HTR-8/SVneo (cell line): Measurements from ENCODE around the gene KIF3B.
"Not testable (repeated sequence)": the region's sequence is repeated elsewhere in the genome, so short reads cannot be mapped to it uniquely, and the experiment has no call there.

Source experiments
- DNase-seq: peaks from one replicate; pipeline ENCODE4 v3.0.0; 2011; ENCODE audit warnings: low spot score, mixed read lengths; ENCODE audit not compliant: insufficient read length
- FAIRE-seq: peaks from 2 replicates; lab custom pipeline; 2011; peaks lifted over from hg19 to GRCh38; lab: Jason Lieb, UNC

Gene KIF3B

DNA sequence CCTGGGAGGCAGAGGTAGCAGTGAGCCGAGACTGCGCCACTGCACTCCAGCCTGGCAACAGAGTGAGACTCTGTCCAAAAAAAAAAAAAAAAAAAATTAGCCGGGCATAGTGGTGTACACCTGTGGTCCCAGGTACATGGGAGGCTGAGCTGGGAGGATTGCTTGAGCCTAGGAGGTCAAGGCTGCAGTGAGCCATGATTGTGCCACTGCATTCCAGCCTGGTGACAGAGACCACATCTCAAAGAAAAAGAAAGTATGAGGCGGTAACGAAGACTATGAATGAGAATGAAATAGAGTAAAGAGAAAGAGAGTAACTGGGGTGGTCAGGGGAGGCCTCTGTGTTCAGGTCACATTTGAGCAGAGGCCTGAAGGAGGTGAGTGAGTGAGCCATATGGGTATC is 31.2 kb upstream of the KIF3B start:
- not testable (repeated sequence) for FAIRE-seq, DNase-seq

DNA sequence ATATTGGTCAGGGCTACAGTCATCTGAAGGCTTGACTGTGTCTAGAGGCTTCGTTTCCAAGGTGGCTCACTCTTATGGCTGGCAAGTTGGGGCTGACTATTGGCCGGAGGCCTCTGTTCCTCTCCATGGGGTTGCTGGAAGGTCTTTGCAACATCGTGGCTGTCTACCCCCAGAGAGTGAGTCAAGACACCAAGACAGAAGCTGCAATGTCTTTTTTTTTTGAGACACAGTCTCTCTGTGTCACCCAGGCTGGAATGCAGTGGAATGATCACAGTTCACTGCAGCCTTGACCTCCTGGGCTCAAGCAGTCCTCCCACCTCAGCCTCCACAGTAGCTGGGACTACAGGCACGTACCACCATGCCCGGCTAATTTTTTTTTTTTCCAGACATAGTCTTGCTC is 29.4 kb upstream of the KIF3B start:
- FAIRE-seq (no peak), DNase-seq (no peak)

DNA sequence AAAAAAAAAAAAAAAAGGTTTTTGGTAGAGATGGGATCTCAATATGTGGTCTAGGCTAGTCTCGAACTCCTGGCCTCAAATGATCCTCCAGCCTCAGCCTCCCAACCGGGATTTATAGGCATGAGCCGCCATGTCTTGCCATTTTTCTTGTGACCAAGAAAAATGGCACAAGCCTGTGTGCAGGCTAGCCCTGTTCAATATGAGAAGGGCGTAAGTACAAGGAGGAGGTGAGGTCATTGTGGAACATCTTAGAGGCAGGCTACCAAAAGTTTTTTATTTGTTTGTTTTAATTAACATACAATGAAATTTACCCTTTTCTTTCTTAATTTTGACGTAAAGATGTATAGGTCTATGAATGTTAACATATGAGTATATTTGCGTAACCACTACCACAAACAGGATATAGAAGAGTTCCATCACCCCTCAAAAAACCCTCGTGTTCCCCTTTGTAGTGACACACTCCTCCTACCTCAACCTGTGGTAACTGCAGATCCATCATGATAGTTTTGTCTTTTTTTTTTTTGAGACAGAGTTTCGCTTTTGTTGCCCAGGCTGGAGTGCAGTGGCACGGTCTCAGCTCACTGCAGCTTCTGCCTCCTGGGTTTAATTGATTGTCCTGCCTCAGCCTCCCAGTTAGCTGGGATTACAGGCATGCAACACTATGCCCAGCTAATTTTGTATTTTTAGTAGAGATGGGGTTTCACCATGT is 28.3 kb upstream of the KIF3B start:
- DNase-seq (no peak), FAIRE-seq (no peak)

GRCh38 chr20:32251470-32251869 is 26.0 kb upstream of the KIF3B start:
- FAIRE-seq = no peak

DNA sequence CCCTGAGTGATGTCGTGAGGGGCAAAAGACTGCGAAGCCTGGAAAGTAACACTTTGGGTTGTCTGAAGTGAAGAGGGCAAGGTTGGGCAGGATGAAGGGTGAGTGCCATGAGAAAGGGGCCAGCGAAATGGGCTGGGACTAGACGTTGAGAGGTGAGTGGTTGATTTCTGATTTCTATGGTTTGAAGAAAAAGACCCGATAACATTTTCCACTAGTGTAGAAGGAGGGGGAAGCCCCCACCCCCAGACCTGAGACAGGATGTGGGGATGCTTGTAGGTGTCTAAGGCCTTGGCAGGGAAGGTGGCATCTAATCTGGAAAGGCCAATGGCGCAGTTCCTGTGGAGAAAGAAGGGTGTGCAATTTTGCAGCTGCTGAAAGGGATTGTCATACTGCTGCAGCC is 25.3 kb upstream of the KIF3B start:
- FAIRE-seq (no peak), DNase-seq (no peak)

More at GRCh38 chr20:32251470-32251869, 26.0 kb upstream of the KIF3B start:
- no peak for DNase-seq

GRCh38 chr20:32260973-32261372 is 16.5 kb upstream of the KIF3B start:
- FAIRE-seq, DNase-seq: not testable (repeated sequence)

DNA sequence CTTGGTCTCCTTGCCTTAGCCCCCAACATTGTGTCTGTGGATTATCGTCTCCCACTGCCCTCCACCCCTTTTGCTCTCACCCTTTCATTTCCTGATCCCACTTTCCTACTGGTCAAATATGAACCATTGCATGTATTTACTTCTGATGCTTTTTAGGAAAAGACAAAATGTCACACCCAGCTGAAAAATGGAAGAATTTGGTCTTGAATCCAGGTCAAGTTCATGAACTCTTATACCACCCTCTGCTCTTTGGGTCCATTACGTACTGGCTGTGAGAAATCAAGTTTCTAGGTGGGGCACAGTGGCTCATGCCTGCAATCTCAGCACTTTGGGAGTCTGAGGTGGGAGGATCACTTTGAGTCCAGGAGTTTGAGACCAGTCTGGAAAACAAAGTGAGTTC is 15.8 kb upstream of the KIF3B start:
- no peak for DNase-seq
- FAIRE-seq = no peak

- FAIRE-seq (no peak), DNase-seq (no peak)
Measured at GRCh38 chr20:32263398-32263954, 14.0 kb upstream of the KIF3B start.

DNA sequence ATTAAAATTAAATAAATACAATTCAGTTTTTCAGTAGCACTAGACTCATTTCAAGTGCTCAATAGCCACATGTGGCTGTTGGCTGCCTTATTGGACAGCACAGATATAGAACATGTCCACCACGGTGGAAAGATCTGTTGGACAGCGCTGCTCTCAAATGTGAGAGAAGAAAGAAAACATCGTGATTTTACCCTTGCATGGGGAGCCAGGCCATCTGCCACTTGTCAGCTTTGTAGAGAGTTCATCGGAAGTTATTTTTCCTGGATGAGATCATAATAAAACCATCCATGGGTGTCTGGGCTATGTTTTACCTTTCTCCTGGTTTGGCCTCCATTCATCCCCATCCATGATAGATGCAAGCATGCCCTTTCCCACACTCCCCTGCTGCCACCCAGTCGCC is 5.8 kb upstream of the KIF3B start:
- FAIRE-seq (no peak), DNase-seq (no peak)

- no peak for FAIRE-seq
Measured at GRCh38 chr20:32274359-32274758, 3.1 kb upstream of the KIF3B start.

GRCh38 chr20:32275163-32275562 is 2.3 kb upstream of the KIF3B start:
- FAIRE-seq, DNase-seq: not testable (repeated sequence)

More at GRCh38 chr20:32274359-32274758, 3.1 kb upstream of the KIF3B start:
- no peak for DNase-seq

DNA sequence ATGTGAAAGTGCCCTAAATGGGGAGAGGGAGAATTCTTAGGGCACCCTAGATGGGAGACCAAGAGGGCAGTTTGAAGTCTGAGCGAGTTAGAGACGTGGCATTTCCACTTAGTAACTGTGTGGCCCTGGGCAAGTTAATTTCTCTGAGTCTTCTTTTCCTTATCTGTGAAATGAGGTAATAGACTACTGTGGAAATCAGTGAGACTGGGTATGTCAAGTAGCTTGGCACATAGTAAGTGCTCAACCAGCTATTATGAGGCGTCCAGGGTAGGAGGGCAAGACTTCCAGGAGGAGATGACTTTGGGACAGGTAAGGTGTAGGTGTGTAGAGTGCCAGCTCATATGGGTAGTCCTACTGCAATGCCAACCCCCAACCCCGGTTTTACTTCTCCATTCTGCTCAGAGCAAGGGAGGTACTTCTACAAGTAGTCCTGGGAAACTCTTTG is 770 bp downstream of the KIF3B start:
- FAIRE-seq (no peak), DNase-seq (no peak)

DNA sequence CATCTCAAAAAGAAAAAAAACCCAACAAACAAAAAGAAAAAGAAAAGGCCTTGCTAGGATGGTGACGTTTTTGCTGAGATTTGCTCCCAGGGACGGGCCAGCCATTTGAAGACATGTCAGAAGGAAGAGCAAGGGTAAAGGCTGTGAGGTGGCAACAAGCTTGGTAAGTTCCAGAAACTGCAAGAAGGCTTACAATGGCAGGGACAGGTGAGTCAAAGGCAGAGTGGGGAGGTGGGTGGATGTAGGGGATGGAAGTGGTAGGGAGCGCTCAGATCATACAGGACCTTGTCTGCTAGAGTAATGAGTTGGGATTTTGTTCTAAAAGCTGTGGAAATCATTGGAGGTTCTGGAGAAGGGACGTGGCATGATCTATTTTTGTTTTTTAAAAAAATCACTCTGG is 4.3 kb downstream of the KIF3B start:
- no peak for DNase-seq

GRCh38 chr20:32282461-32282860 is 5.0 kb downstream of the KIF3B start:
- DNase-seq (no peak), FAIRE-seq (no peak)

More for the DNA sequence above, 4.3 kb downstream of the KIF3B start:
- no peak for FAIRE-seq

DNA sequence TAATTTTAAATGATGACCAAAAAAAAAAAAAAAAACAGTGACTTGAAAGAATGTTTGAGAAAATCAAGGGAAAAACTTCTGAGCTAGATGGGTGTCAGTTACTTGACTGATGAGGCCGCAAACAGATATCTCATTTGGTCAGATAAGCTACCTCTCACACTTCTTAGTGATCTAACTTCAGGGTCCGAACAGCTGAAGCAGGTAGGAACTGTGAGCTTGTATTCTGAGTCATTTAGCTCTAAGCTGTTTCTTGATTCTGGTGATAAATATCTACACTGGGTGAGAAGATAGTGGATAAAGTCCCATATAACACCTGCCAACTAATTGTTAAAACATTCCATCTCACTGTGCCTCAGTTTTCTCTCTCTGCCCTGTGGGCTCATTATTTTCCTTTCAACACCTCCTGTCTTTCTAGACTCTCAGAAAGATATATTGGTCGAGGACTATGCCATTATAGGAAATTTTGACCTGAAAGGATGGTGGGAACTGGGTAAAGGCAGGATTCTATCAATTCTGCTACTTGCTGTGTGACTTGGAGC is 7.7 kb downstream of the KIF3B start:
- FAIRE-seq = no peak
- no peak for DNase-seq

GRCh38 chr20:32285621-32286371 is 8.3 kb downstream of the KIF3B start:
- DNase-seq (no peak), FAIRE-seq (no peak)

DNA sequence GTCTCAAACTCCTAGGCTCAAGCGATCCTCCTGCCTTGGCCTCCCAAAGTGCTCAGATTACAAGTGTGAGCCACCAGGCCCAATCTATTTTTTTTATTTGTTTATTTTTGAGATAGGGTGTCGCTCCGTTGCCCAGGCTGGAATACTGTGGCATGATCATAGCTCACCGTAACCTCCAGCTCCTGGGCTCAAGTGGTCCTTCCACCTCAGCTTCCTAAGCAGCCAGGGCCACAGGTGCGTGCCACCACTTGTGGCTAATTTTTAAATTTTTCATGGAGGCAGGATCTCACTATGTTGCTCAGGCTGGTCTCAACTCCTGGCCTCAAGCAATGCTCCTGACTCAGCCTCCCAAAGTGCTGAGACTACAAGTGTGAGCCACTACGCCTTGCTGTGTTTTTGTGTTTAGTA is 9.8 kb downstream of the KIF3B start:
- no peak for DNase-seq
- no peak for FAIRE-seq

- FAIRE-seq (no peak), DNase-seq (no peak)
Measured at GRCh38 chr20:32288225-32288849, 10.9 kb downstream of the KIF3B start.

DNA sequence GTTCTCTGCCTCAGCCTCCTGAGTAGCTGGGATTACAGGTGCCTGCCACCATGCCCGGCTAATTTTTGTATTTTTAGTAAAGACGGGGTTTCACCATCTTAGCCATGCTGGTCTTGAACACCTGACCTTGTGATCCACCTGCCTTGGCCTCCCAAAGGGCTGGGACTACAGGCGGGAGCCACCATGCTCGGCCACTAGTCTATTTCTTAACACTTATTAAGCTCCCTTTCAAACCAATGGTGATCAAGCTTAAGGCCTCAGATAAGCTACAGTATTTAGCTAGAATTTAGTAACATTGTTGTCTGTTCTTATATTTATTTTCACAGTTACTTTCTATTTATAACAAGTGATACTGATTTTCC is 11.8 kb downstream of the KIF3B start:
- DNase-seq, FAIRE-seq: not testable (repeated sequence)

DNA sequence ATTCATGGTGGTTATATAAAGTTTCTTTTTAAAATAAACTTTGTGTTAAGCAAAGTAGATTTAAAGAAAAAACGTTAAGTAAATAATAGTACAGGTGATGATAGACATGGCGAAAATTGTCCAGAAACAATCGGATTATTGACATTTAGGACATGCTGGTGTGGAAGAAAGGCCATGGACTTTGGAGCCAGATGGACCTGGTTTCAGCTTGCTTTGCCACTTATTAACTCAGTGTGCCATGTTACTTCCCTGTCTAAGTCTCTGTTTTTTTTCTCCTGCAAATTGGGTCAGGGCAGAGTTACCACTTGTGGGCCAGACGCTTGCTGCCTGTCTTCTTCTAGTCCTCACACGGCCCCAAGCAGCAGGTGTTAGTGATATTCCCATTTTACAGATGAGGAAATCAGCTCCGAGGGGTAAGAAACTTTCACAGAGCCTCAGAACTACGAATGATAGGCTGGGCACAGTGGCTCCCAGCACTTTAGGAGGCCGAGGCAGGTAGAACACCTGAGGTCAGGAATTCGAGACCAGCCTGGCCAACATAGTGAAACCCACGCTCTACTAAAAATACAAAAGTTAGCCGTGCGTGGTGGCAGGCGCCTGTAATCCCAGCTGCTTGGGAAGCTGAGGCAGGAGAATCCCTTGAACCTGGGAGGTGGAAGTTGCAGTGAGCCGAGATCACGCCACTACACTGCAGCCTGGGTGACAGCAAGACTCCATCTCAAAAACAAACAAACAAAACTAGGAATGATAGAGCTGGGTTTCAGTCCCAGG is 12.4 kb downstream of the KIF3B start:
- FAIRE-seq (no peak), DNase-seq (no peak)
